HepG2 (cell line): Measurements from ENCODE around the gene FBXW5. TPM values are rescaled to one million over a fixed set of nuclear protein-coding genes. Genes with fewer than 3 reads are reported as not detected.

ENCODE experiments used
- ATAC-seq: fragments of 200-7000 bp; cut with Tn5 transposase; 3 replicates; pipeline ENCODE4 v1.9.1; 2020; ENCODE audit warnings: mild to moderate bottlenecking, moderate library complexity
- BruUV-seq: library from RNA; stranded (reverse); fragments of 400-500 nt; replicated peaks from 2 replicates; lab custom pipeline; 2021; lab: Mats Ljungman, UMichigan
- CTCF ChIA-PET: fragments of 300-600 bp; formaldehyde crosslinking; extraction: SDS; loops from one replicate; lab custom pipeline; 2021; ENCODE audit warnings: low total read pairs, inconsistent platforms, low intra/inter-chr PET ratio; lab: Yijun Ruan, JAX
- POLR2A ChIA-PET: fragments of 350-600 bp; sonication (Branson Sonifier 250); formaldehyde crosslinking; loops from one replicate; lab custom pipeline; 2020; ENCODE audit warnings: antibody characterized with exemption, inconsistent platforms; lab: Yijun Ruan, JAX
- DNase-seq: peaks from one replicate; pipeline ENCODE4 v3.0.0-alpha.2; 2015; ENCODE audit warnings: low spot score
- FAIRE-seq: peaks from 3 replicates; lab custom pipeline; 2011; peaks lifted over from hg19 to GRCh38; lab: Jason Lieb, UNC
- H2AFZ ChIP-seq: one replicate; pipeline ENCODE4 v1.6.1; 2011; ENCODE audit warnings: low read length, inconsistent platforms
- H3K27ac ChIP-seq: fragments of 300-600 bp; 3 replicates; pipeline ENCODE4 v1.8.0; 2011; ENCODE audit warnings: mixed run types, mild to moderate bottlenecking, mixed read lengths, low read length, inconsistent platforms; ENCODE audit not compliant: insufficient read depth; ENCODE audit errors: extremely low read length
- H3K27me3 ChIP-seq, 2 experiments: fragments of 200-600 bp in 1 of 2; 2 replicates in 1 of 2; 3 replicates in 1 of 2; pipeline versions ENCODE4 v1.6.0 to v1.8.0; 2011; ENCODE audit warnings: low read length in 2 of 2, mild to moderate bottlenecking in 2 of 2, moderate library complexity in 2 of 2, inconsistent platforms in 1 of 2; ENCODE audit not compliant: insufficient read depth in 2 of 2, control insufficient read depth in 1 of 2
- H3K36me3 ChIP-seq, 2 experiments: fragments of 200-600 bp in 1 of 2; replicated peaks in 1 of 2; 2 replicates in 1 of 2; 3 replicates in 1 of 2; pipeline versions ENCODE4 v1.5.1 to v1.8.0; 2011; ENCODE audit warnings: low read length in 2 of 2, inconsistent platforms in 1 of 2; ENCODE audit not compliant: insufficient read depth in 2 of 2, control insufficient read depth in 1 of 2
- H3K4me1 ChIP-seq: 2 replicates; pipeline ENCODE4 v1.5.1; 2012; ENCODE audit warnings: low read length, inconsistent platforms; ENCODE audit not compliant: insufficient read depth
- H3K4me2 ChIP-seq: 2 replicates; pipeline ENCODE4 v1.6.0; 2011; ENCODE audit warnings: low read depth, low read length, inconsistent platforms
- H3K4me3 ChIP-seq, 3 experiments: fragments of 200-600 bp in 1 of 3; sonication (generic), shearing (Covaris generic) in 1 of 3; replicated peaks in 1 of 3; 2 replicates each; pipeline ENCODE4 v1.5.1; 2011 to 2016; ENCODE audit warnings: low read length in 3 of 3, inconsistent platforms in 2 of 3, low read depth in 2 of 3, mild to moderate bottlenecking in 2 of 3, control low read depth in 1 of 3, mixed read lengths in 1 of 3; ENCODE audit not compliant: insufficient read depth in 1 of 3
- H3K79me2 ChIP-seq: one replicate; pipeline ENCODE4 v1.6.1; 2011; ENCODE audit warnings: low read length, inconsistent platforms; ENCODE audit not compliant: insufficient read depth
- H3K9ac ChIP-seq: 2 replicates; pipeline ENCODE4 v1.6.0; 2011; ENCODE audit warnings: mild to moderate bottlenecking, low read depth, low read length, inconsistent platforms; ENCODE audit not compliant: insufficient read depth
- H3K9me3 ChIP-seq: 2 replicates; pipeline ENCODE4 v1.5.1; 2012; ENCODE audit warnings: mild to moderate bottlenecking, low read length
- H4K20me1 ChIP-seq: 2 replicates; pipeline ENCODE4 v1.6.0; 2011; ENCODE audit warnings: inconsistent platforms, mild to moderate bottlenecking, low read length, moderate library complexity; ENCODE audit not compliant: insufficient read depth
- CENPT ChIP-seq: sonication (generic); formaldehyde crosslinking; IDR thresholded peaks from 2 replicates; pipeline ENCODE4 v1.8.0; 2022; ENCODE audit warnings: low read depth, mild to moderate bottlenecking, moderate library complexity, missing genetic modification reagents
- ISL2 ChIP-seq: sonication (generic); formaldehyde crosslinking; IDR thresholded peaks from 2 replicates; pipeline ENCODE4 v1.5.0; 2020; ENCODE audit warnings: missing genetic modification reagents
- KDM1A ChIP-seq: IDR thresholded peaks from 2 replicates; pipeline ENCODE4 v1.6.1; 2016; ENCODE audit warnings: missing compliant biosample characterization
- MTF1 ChIP-seq: sonication (generic); formaldehyde crosslinking; IDR thresholded peaks from 2 replicates; pipeline ENCODE4 v1.5.0; 2020; ENCODE audit warnings: missing genetic modification reagents
- MTF2 ChIP-seq: sonication (generic); formaldehyde crosslinking; IDR thresholded peaks from 2 replicates; pipeline ENCODE4 v1.5.0; 2020; ENCODE audit warnings: missing genetic modification reagents, borderline replicate concordance
- PPARG ChIP-seq: conservative IDR thresholded peaks from 2 replicates; pipeline ENCODE4 v1.6.1; 2016; ENCODE audit warnings: missing biosample characterization, missing genetic modification reagents
- SMAD3 ChIP-seq: sonication (generic); formaldehyde crosslinking; IDR thresholded peaks from 2 replicates; pipeline ENCODE4 v1.4.0; 2020; ENCODE audit warnings: missing genetic modification reagents
- TBL1XR1 ChIP-seq: fragments of 150-350 bp; IDR thresholded peaks from 2 replicates; pipeline ENCODE4 v1.6.1; 2014; ENCODE audit warnings: borderline replicate concordance, low read length; ENCODE audit not compliant: partially characterized antibody
- ZNF121 ChIP-seq: sonication (generic); formaldehyde crosslinking; IDR thresholded peaks from 2 replicates; pipeline ENCODE4 v1.5.0; 2020; ENCODE audit warnings: mild to moderate bottlenecking, missing genetic modification reagents
- ZNF7 ChIP-seq: IDR thresholded peaks from 2 replicates; pipeline ENCODE4 v1.6.1; 2016; ENCODE audit warnings: missing biosample characterization, missing genetic modification reagents
- ZNF709 ChIP-seq: sonication (generic); formaldehyde crosslinking; IDR thresholded peaks from 2 replicates; pipeline ENCODE4 v1.5.0; 2020; ENCODE audit warnings: mild to moderate bottlenecking, missing genetic modification reagents
- ZSCAN21 ChIP-seq: sonication (generic); formaldehyde crosslinking; IDR thresholded peaks from 2 replicates; pipeline ENCODE4 v1.8.0; 2022; ENCODE audit warnings: mild to moderate bottlenecking, missing genetic modification reagents, moderate library complexity, borderline replicate concordance
- WGBS: methylation state at CpG from one replicate; pipeline ENCODE4 v1.1.6; 2017; ENCODE audit warnings: low lambda C conversion rate; 5-methylcytosine and 5-hydroxymethylcytosine counted together
- in situ Hi-C: cut with HindIII; loops from 2 replicates; pipeline ENCODE4 v1.10.0; 2017; ENCODE audit warnings: low pct_unique_long_range_greater_than_20kb; ENCODE audit not compliant: extremely low pct_ligation_motif_present
- intact Hi-C: fragments of 100-400 bp; cut with micrococcal nuclease; formaldehyde crosslinking; loops from one replicate; pipeline ENCODE4 v1.10.0; 2022; ENCODE audit not compliant: unreplicated experiment
- polyA plus RNA-seq, 8 experiments: library from polyadenylated mRNA; depleted of rRNA in 3 of 8; stranded (reverse) in 7 of 8; unstranded in 1 of 8; fragments of >200 nt; fragmentation: Illumina TruSeq in 4 of 8; extraction: Trizol in 4 of 8; gene quantifications; 2 replicates each; pipeline versions ENCODE4 v1.2.1 to v1.2.3, GENCODE V29; 2011 to 2016; ENCODE audit warnings: low read depth in 4 of 8, missing spikeins in 1 of 8, mixed read lengths in 1 of 8; ENCODE audit not compliant: insufficient read depth in 1 of 8
- total RNA-seq, 5 experiments: library from RNA; depleted of rRNA; stranded (reverse); fragments of >200 nt; fragmentation: Illumina TruSeq; extraction: Trizol; gene quantifications; 2 replicates each; pipeline ENCODE4 v1.2.3, GENCODE V29; 2016; ENCODE audit warnings: low read depth in 1 of 5
- TF ChIP-seq, protein P1 (sequence below): sonication (generic); formaldehyde crosslinking; IDR thresholded peaks from 2 replicates; pipeline ENCODE4 v1.5.0; 2020; ENCODE audit warnings: mild to moderate bottlenecking, missing genetic modification reagents
- TF ChIP-seq, protein P2 (sequence below): IDR thresholded peaks from 2 replicates; pipeline ENCODE4 v1.6.1; 2016
- TF ChIP-seq, protein P3 (sequence below): sonication (generic); formaldehyde crosslinking; IDR thresholded peaks from 2 replicates; pipeline ENCODE4 v1.4.0; 2020; ENCODE audit warnings: mild to moderate bottlenecking, missing genetic modification reagents
- TF ChIP-seq, protein P4 (sequence below): IDR thresholded peaks from 2 replicates; pipeline ENCODE4 v1.6.1; 2016; ENCODE audit warnings: missing compliant biosample characterization, missing genetic modification reagents, borderline replicate concordance
- TF ChIP-seq, protein P5 (sequence below): conservative IDR thresholded peaks from 2 replicates; pipeline ENCODE4 v1.6.1; 2018; ENCODE audit warnings: missing genetic modification reagents

The FBXW5 gene
- total and polyA plus RNA-seq, 2 of the 13 experiments (the other 11 are each of a cell fraction or from before 2014, with no cell fraction given), result 52.0 to 60.4 TPM

DNA sequence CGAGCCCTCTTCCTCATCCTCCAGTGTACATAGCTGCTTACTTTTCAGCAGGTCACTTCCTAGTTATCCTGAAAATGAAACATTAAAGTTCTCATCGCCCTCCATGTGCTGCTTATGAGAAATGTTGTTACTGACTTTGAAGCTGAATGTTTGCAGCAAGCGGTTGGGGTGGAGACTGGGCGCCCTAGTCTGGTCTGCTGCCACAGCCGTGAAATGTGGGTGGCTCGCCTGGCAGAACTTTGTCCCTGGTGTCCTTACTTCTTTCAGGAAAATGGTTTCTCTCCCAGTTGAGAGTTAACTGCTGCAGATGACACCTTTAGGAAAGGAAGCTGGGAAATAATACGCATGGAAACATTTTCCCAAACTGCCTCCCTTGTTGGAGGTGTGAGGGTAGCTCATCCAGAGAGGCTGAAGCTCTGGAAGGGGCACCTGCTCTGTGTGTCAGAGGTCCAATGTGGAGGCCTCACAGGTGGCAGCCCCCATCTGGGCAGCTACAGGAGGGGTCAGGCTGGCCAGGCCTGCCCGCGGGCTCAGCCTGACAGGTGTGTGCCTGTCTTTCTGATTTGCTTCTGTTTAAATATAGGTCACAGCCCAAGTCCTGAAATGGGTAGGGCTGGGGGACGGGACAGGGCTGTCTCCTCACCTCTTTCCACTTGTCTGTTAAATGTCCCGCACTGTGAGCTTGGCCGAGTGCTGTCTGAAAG lies 34.2 kb downstream of the FBXW5 start:
- in situ Hi-C loops (no loop called here), intact Hi-C loops (no loop called here)
- FAIRE-seq (no peak), DNase-seq (no peak), ATAC-seq (no peak)
- Histone ChIP-seq H3K4me1 (no peaks in the 10 kb centered on the region), H3K27me3 (no peaks in the 10 kb centered on the region), H3K4me3 (no peak overlapping the region), H3K4me2 (no peak overlapping the region), H3K9ac (no peak overlapping the region), H4K20me1 (no peaks in the 10 kb centered on the region), H2AFZ (no peak overlapping the region), H3K79me2 (no peaks in the 10 kb centered on the region), H3K9me3 (no peaks in the 10 kb centered on the region), H3K36me3 (peaks cover 27 to 63% of the 10 kb centered on the region in 2 experiments), H3K27ac (no peak overlapping the region)
- TF ChIP-seq, protein P1, sequence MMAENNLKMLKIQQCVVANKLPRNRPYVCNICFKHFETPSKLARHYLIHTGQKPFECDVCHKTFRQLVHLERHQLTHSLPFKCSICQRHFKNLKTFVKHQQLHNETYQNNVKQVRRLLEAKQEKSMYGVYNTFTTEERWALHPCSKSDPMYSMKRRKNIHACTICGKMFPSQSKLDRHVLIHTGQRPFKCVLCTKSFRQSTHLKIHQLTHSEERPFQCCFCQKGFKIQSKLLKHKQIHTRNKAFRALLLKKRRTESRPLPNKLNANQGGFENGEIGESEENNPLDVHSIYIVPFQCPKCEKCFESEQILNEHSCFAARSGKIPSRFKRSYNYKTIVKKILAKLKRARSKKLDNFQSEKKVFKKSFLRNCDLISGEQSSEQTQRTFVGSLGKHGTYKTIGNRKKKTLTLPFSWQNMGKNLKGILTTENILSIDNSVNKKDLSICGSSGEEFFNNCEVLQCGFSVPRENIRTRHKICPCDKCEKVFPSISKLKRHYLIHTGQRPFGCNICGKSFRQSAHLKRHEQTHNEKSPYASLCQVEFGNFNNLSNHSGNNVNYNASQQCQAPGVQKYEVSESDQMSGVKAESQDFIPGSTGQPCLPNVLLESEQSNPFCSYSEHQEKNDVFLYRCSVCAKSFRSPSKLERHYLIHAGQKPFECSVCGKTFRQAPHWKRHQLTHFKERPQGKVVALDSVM (CRISPR knock-in tag), result no peak
- TF ChIP-seq KDM1A (CRISPR knock-in tag), result no peak
- TF ChIP-seq SMAD3, result no peak
- TF ChIP-seq ZSCAN21 (CRISPR knock-in tag), result no peak
- no peak for TF ChIP-seq ZNF7 (CRISPR knock-in tag)
- no peak for TF ChIP-seq PPARG
- TF ChIP-seq MTF2 (CRISPR knock-in tag), result no peak
- TF ChIP-seq ZNF709 (CRISPR knock-in tag), result no peak
- TF ChIP-seq, protein P2, sequence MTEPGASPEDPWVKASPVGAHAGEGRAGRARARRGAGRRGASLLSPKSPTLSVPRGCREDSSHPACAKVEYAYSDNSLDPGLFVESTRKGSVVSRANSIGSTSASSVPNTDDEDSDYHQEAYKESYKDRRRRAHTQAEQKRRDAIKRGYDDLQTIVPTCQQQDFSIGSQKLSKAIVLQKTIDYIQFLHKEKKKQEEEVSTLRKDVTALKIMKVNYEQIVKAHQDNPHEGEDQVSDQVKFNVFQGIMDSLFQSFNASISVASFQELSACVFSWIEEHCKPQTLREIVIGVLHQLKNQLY (CRISPR knock-in tag), result no peak
- TF ChIP-seq, protein P3, sequence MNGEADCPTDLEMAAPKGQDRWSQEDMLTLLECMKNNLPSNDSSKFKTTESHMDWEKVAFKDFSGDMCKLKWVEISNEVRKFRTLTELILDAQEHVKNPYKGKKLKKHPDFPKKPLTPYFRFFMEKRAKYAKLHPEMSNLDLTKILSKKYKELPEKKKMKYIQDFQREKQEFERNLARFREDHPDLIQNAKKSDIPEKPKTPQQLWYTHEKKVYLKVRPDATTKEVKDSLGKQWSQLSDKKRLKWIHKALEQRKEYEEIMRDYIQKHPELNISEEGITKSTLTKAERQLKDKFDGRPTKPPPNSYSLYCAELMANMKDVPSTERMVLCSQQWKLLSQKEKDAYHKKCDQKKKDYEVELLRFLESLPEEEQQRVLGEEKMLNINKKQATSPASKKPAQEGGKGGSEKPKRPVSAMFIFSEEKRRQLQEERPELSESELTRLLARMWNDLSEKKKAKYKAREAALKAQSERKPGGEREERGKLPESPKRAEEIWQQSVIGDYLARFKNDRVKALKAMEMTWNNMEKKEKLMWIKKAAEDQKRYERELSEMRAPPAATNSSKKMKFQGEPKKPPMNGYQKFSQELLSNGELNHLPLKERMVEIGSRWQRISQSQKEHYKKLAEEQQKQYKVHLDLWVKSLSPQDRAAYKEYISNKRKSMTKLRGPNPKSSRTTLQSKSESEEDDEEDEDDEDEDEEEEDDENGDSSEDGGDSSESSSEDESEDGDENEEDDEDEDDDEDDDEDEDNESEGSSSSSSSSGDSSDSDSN, result no peak
- TF ChIP-seq, protein P4, sequence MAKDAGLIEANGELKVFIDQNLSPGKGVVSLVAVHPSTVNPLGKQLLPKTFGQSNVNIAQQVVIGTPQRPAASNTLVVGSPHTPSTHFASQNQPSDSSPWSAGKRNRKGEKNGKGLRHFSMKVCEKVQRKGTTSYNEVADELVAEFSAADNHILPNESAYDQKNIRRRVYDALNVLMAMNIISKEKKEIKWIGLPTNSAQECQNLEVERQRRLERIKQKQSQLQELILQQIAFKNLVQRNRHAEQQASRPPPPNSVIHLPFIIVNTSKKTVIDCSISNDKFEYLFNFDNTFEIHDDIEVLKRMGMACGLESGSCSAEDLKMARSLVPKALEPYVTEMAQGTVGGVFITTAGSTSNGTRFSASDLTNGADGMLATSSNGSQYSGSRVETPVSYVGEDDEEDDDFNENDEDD, result no peak
- no peak for TF ChIP-seq TBL1XR1
- TF ChIP-seq ISL2 (CRISPR knock-in tag), result no peak
- no peak for TF ChIP-seq ZNF121 (CRISPR knock-in tag)
- TF ChIP-seq, protein P5, sequence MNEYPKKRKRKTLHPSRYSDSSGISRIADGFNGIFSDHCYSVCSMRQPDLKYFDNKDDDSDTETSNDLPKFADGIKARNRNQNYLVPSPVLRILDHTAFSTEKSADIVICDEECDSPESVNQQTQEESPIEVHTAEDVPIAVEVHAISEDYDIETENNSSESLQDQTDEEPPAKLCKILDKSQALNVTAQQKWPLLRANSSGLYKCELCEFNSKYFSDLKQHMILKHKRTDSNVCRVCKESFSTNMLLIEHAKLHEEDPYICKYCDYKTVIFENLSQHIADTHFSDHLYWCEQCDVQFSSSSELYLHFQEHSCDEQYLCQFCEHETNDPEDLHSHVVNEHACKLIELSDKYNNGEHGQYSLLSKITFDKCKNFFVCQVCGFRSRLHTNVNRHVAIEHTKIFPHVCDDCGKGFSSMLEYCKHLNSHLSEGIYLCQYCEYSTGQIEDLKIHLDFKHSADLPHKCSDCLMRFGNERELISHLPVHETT (CRISPR knock-in tag), result no peak
- TF ChIP-seq MTF1 (CRISPR knock-in tag), result no peak
- no peak for TF ChIP-seq CENPT (CRISPR knock-in tag)
- CTCF ChIA-PET, result no interaction called here
- WGBS, result 98% methylated on average over 10 of the region's 12 CpGs
- POLR2A ChIA-PET, result interaction anchor here (0.7 kb wide), 1 partner anchor 415 kb away, joined by 3 read pairs; no protein-coding TSS in a partner anchor
- BruUV-seq, result no TSS peak
